CD4-positive, alpha-beta T cell treated with Interleukin-17A for 1 hour (primary cell): Measurements from ENCODE around the gene AUTS2.
A peak's percentile ranks its signal among the peaks of the same experiment; 100 is the strongest.

ENCODE experiments used
- DNase-seq: peaks from one replicate; pipeline ENCODE4 v3.0.0-alpha.2; 2020

AUTS2 gene

GRCh38 chr7:69692611-69693010, 94.3 kb downstream of the AUTS2 start:
- no peak for DNase-seq

- DNase-seq = no peak
These were observed 94.8 kb downstream of the AUTS2 start for GRCh38 chr7:69693042-69693441.

GRCh38 chr7:69696054-69696591, 97.8 kb downstream of the AUTS2 start:
- peak; percentile 10 for DNase-seq

- DNase-seq = no peak
These were observed 98.7 kb downstream of the AUTS2 start for GRCh38 chr7:69696686-69697685.

GRCh38 chr7:69698109-69698825, 100.0 kb downstream of the AUTS2 start:
- DNase-seq = no peak

- no peak for DNase-seq
These were observed 101.7 kb downstream of the AUTS2 start for GRCh38 chr7:69699931-69700330.

- no peak for DNase-seq
These were observed 102.1 kb downstream of the AUTS2 start for GRCh38 chr7:69700331-69700730.

- no peak for DNase-seq
These were observed 103.0 kb downstream of the AUTS2 start for GRCh38 chr7:69701288-69701687.

- DNase-seq = no peak
These were observed 104.1 kb downstream of the AUTS2 start for GRCh38 chr7:69702357-69702756.

GRCh38 chr7:69703099-69703498, 104.8 kb downstream of the AUTS2 start:
- no peak for DNase-seq

GRCh38 chr7:69706070-69706469, 107.8 kb downstream of the AUTS2 start:
- DNase-seq = no peak

- DNase-seq = no peak
These were observed 110.6 kb downstream of the AUTS2 start for GRCh38 chr7:69708857-69709256.

- no peak for DNase-seq
These were observed 112.6 kb downstream of the AUTS2 start for GRCh38 chr7:69710768-69711438.

- DNase-seq = no peak
These were observed 116.8 kb downstream of the AUTS2 start for GRCh38 chr7:69714886-69715576.

- DNase-seq = no peak
These were observed 118.9 kb downstream of the AUTS2 start for GRCh38 chr7:69717221-69717620.

- DNase-seq = no peak
These were observed 121.4 kb downstream of the AUTS2 start for GRCh38 chr7:69719717-69720116.

- no peak for DNase-seq
These were observed 124.6 kb downstream of the AUTS2 start for GRCh38 chr7:69722843-69723242.

GRCh38 chr7:69723663-69724062, 125.4 kb downstream of the AUTS2 start:
- no peak for DNase-seq

GRCh38 chr7:69728304-69728703, 130.0 kb downstream of the AUTS2 start:
- DNase-seq = no peak

GRCh38 chr7:69732203-69732602, 133.9 kb downstream of the AUTS2 start:
- DNase-seq = no peak

GRCh38 chr7:69735582-69735981, 137.3 kb downstream of the AUTS2 start:
- DNase-seq = no peak

GRCh38 chr7:69736126-69736810, 138.0 kb downstream of the AUTS2 start:
- no peak for DNase-seq
